Fibroblast of pulmonary artery (primary cell): Measurements from ENCODE around the gene TNS1.

Source experiments
- DNase-seq: peaks from one replicate; pipeline ENCODE4 v3.0.0-alpha.2; 2010; ENCODE audit warnings: low read depth
- H3K4me3 ChIP-seq: replicated peaks from 2 replicates; pipeline ENCODE4 v1.5.1; 2011; ENCODE audit warnings: low read depth, mild to moderate bottlenecking, control low read depth, low read length, moderate library complexity
- TF ChIP-seq, protein P1 (sequence below): IDR thresholded peaks from 2 replicates; pipeline ENCODE4 v1.5.1; 2011; ENCODE audit warnings: mild to moderate bottlenecking, control low read depth, low read length, inconsistent platforms; ENCODE audit errors: missing control alignments

The TNS1 gene

DNA sequence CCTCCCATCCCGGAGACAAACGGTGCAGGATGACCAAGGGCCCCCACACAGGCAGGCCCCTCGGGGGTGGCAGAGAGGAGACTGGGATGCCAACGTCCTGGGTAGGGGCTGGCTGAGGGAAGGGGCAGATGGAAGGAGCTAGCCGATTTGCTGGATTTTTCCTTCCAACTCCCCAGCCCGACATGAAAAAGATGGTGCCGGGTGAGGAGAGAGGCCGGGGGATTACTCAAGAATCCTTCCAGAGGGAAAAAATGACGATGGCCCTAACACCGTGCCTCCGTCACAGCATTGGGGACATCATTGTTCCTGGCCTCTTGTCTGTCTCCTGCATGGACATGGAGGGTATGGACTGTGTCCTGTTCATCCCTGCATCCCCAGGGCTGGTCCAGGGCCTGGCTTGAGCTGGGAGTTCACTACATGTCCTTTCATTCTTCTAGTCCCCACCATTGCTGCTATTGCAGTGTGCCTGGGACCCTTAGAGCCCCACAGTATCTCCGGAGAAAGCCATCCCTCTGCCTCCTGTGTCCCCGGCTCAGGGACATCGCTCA is 217.7 kb downstream of the TNS1 start:
- no peak overlapping the region for H3K4me3 ChIP-seq
- TF ChIP-seq, protein P1, sequence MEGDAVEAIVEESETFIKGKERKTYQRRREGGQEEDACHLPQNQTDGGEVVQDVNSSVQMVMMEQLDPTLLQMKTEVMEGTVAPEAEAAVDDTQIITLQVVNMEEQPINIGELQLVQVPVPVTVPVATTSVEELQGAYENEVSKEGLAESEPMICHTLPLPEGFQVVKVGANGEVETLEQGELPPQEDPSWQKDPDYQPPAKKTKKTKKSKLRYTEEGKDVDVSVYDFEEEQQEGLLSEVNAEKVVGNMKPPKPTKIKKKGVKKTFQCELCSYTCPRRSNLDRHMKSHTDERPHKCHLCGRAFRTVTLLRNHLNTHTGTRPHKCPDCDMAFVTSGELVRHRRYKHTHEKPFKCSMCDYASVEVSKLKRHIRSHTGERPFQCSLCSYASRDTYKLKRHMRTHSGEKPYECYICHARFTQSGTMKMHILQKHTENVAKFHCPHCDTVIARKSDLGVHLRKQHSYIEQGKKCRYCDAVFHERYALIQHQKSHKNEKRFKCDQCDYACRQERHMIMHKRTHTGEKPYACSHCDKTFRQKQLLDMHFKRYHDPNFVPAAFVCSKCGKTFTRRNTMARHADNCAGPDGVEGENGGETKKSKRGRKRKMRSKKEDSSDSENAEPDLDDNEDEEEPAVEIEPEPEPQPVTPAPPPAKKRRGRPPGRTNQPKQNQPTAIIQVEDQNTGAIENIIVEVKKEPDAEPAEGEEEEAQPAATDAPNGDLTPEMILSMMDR: no peak
- DNase-seq: no peak

DNA sequence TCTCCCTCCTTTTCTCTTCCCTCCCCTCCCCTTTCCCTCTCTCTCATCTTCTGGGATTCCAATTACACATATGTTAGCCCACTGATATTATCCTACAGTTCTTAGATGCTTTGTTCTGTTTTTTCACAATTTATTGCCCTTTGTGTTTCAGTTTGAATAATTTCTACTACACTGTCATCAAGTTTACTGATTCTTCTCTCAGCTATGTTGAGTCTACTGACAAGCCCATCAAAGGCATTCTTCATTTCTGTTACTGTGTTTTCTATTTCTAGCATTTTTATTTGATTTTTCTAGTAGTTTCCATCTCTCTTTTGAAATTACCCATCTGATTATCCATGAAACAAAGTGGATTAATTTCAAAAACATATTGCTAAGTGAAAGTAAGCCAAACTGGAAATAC is 219.6 kb downstream of the TNS1 start:
- no peak for DNase-seq
- TF ChIP-seq, protein P1: no peak
- H3K4me3 ChIP-seq: no peak overlapping the region

DNA sequence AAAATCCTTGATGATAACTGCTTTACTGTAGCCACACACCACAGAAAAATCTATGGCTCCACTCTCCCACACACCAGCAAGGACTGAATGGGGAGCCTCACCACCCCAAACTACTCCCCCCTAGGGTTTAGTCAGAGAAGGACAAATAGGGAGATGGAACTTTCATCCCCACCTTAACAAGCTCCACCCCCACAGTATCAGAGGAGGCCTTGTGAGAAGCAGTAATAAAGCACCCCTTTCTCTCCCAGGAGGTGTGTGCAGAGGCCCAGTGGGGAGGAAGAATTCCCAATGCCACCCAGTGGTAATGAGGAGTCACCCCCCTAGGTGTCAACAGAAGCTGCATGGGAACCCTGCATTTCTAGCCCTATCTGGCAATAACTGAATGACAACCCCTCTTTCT is 224.9 kb downstream of the TNS1 start:
- H3K4me3 ChIP-seq: no peak overlapping the region
- TF ChIP-seq, protein P1: no peak
- DNase-seq: no peak

DNA sequence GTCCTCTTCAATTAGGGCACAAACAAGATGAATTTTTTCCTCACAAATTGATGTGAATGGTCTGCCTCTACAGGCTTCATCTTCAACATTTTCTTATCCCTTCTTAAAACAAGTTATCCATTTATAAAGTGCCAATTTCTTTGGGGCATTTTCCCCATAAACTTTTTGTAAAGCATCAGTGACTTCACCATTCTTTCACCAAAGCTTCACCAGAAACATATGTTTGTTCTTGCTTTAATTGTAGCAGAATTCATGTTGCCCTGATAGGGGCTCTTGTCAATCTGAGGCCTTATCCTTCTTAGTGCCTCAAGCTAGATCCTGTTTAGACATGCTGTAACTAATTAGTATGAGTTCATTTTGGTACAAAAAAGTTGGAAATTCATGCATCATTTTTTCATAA is 226.2 kb downstream of the TNS1 start:
- H3K4me3 ChIP-seq: no peak overlapping the region
- TF ChIP-seq, protein P1: no peak
- no peak for DNase-seq

DNA sequence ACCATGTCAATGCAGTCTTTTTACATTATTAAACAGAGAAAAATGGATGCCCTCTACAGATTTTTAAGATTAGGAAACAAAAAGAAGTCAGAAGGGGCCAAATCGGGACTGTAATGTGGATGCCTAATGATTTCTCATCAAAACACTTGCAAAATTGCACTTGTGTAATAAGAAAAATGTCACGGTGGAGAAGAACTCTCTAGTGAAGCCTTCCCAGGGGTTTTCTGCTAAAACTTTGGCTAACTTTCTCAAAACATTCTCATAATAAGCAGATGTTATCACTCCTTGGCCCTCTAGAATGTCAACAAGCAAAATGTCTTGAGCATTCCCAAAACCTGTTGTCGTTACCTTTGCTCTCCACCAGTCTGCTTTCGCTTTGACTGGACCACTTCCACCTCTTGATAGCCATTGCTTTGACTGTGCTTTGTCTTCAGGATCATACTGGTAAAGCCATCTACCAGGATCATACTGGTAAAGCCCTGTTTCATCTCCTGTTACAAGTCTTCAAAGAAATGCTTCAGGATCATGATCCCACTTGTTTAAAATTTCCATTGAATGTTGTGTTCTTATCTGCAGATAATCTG is 226.8 kb downstream of the TNS1 start:
- TF ChIP-seq, protein P1: no peak
- H3K4me3 ChIP-seq: no peak overlapping the region
- DNase-seq: no peak

DNA sequence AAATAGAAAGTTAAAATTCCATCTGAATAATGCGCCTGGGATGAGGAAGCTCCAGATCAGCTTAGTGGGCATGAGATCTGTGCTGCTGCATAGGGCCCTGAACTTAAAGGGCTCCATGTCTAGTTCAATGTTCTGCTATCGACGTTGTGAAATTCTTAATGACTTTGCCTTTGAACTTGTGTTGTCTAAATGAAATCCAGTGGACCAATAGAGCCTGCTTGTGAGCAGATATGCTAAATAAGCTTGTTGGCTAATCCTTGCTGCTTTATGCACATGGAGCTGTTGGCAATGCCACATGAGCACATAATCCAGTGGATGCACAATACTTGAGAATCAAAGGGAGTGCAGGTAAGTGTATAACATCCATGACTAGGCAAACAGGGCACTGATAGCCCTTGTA is 228.6 kb downstream of the TNS1 start:
- DNase-seq: no peak
- TF ChIP-seq, protein P1: no peak
- H3K4me3 ChIP-seq: no peak overlapping the region

- DNase-seq: no peak
- no peak overlapping the region for H3K4me3 ChIP-seq
- TF ChIP-seq, protein P1: no peak
These were observed 229.3 kb downstream of the TNS1 start for GRCh38 chr2:217773539-217773938.
